Neural cell (in vitro differentiated cells): ENCODE data around the gene ITPA. TPM values are rescaled to one million over a fixed set of nuclear protein-coding genes. Genes with fewer than 3 reads are reported as not detected.

Experiments
- H2AFZ ChIP-seq: fragments of 200-600, 300-800 bp; sonication (generic), shearing (Covaris generic); 2 replicates; pipeline ENCODE4 v1.6.0; 2014; ENCODE audit warnings: low read depth, mild to moderate bottlenecking, antibody characterized with exemption, low read length, moderate library complexity
- H3F3A ChIP-seq: fragments of 200-600 bp; shearing (Covaris generic); 2 replicates; pipeline ENCODE4 v1.6.1; 2016; ENCODE audit warnings: mild to moderate bottlenecking, moderate library complexity, mixed read lengths, antibody characterized with exemption, low read length; ENCODE audit not compliant: insufficient read depth, poor library complexity, severe bottlenecking
- H3K27ac ChIP-seq: fragments of 200-600, 300-800 bp; sonication (generic), shearing (Covaris generic); 2 replicates; pipeline ENCODE4 v1.5.1; 2014; ENCODE audit warnings: mild to moderate bottlenecking, low read length, moderate library complexity
- H3K27me3 ChIP-seq: fragments of 300-800, 200-600 bp; sonication (generic), shearing (Covaris generic); 2 replicates; pipeline ENCODE4 v1.6.0; 2014; ENCODE audit warnings: mild to moderate bottlenecking, low read depth, low read length, moderate library complexity; ENCODE audit not compliant: insufficient read depth
- H3K36me3 ChIP-seq: fragments of 300-800, 200-600 bp; sonication (generic), shearing (Covaris generic); 2 replicates; pipeline ENCODE4 v1.5.1; 2014; ENCODE audit warnings: mild to moderate bottlenecking, antibody characterized with exemption, low read length, moderate library complexity; ENCODE audit not compliant: insufficient read depth
- H3K4me2 ChIP-seq: fragments of 300-800, 200-600 bp; sonication (generic), shearing (Covaris generic); 2 replicates; pipeline ENCODE4 v1.6.0; 2014; ENCODE audit warnings: mild to moderate bottlenecking, low read length
- H3K4me3 ChIP-seq: fragments of 300-800, 200-600 bp; sonication (generic), shearing (Covaris generic); 2 replicates; pipeline ENCODE4 v1.5.1; 2014; ENCODE audit warnings: mild to moderate bottlenecking, low read length, moderate library complexity
- H3K79me2 ChIP-seq: fragments of 200-600 bp; shearing (Covaris generic); replicated peaks from 2 replicates; pipeline ENCODE4 v1.6.0; 2014; ENCODE audit warnings: mild to moderate bottlenecking, low read length, moderate library complexity; ENCODE audit not compliant: insufficient read depth
- H3K9ac ChIP-seq: fragments of 300-800, 200-600 bp; sonication (generic), shearing (Covaris generic); 2 replicates; pipeline ENCODE4 v1.6.1; 2016; ENCODE audit warnings: mild to moderate bottlenecking, low read length, mixed read lengths
- H3K9me2 ChIP-seq: fragments of 200-600 bp; shearing (Covaris generic); 2 replicates; pipeline ENCODE4 v1.6.1; 2016; ENCODE audit warnings: mild to moderate bottlenecking, low read length, mixed read lengths; ENCODE audit not compliant: insufficient read depth
- H3K9me3 ChIP-seq: fragments of 200-600, 300-800 bp; sonication (generic), shearing (Covaris generic); 2 replicates; pipeline ENCODE4 v1.6.1; 2016; ENCODE audit warnings: mild to moderate bottlenecking, mixed run types, low read length, moderate library complexity, mixed read lengths
- H4K20me1 ChIP-seq: fragments of 200-600 bp; shearing (Covaris generic); 2 replicates; pipeline ENCODE4 v1.6.1; 2016; ENCODE audit warnings: mild to moderate bottlenecking, mixed run types; ENCODE audit not compliant: insufficient read depth
- CTCF ChIP-seq: fragments of 450-650 bp; IDR thresholded peaks from 2 replicates; pipeline ENCODE4 v1.5.1; 2014; ENCODE audit warnings: antibody characterized with exemption, mild to moderate bottlenecking, moderate library complexity; ENCODE audit not compliant: poor library complexity, severe bottlenecking
- EP300 ChIP-seq: fragments of 450-650 bp; conservative IDR thresholded peaks from 2 replicates; pipeline ENCODE4 v1.6.1; 2014; ENCODE audit warnings: antibody characterized with exemption, mild to moderate bottlenecking, moderate library complexity; ENCODE audit not compliant: poor library complexity, severe bottlenecking
- EZH2 ChIP-seq: fragments of 200-600, 300-800 bp; shearing (Covaris generic), sonication (generic); IDR thresholded peaks from 2 replicates; pipeline ENCODE4 v1.6.1; 2014; ENCODE audit warnings: antibody characterized with exemption, low read length, borderline replicate concordance, mild to moderate bottlenecking; ENCODE audit not compliant: insufficient read depth, poor library complexity, severe bottlenecking
- MXI1 ChIP-seq: fragments of 450-650 bp; conservative IDR thresholded peaks from 2 replicates; pipeline ENCODE4 v1.6.1; 2014; ENCODE audit warnings: antibody characterized with exemption, mild to moderate bottlenecking; ENCODE audit not compliant: poor library complexity, severe bottlenecking
- POLR2AphosphoS5 ChIP-seq: IDR thresholded peaks from 2 replicates; pipeline ENCODE4 v1.6.1; 2012
- RAD21 ChIP-seq: fragments of 450-650 bp; conservative IDR thresholded peaks from 2 replicates; pipeline ENCODE4 v1.6.1; 2014; ENCODE audit warnings: antibody characterized with exemption, mild to moderate bottlenecking, moderate library complexity
- SMC3 ChIP-seq: fragments of 450-650 bp; conservative IDR thresholded peaks from 2 replicates; pipeline ENCODE4 v1.6.1; 2014; ENCODE audit warnings: antibody characterized with exemption, mild to moderate bottlenecking, moderate library complexity; ENCODE audit not compliant: poor library complexity
- TAF1 ChIP-seq: IDR thresholded peaks from 2 replicates; pipeline ENCODE4 v1.6.1; 2012; ENCODE audit warnings: low read depth
- polyA plus RNA-seq: library from polyadenylated mRNA; depleted of rRNA; stranded (reverse); fragments of >200 nt; gene quantifications from 2 replicates; pipeline ENCODE4 v1.2.3, GENCODE V29; 2014
- TF ChIP-seq, protein P1 (sequence below): IDR thresholded peaks from 2 replicates; pipeline ENCODE4 v1.6.1; 2012; ENCODE audit warnings: borderline replicate concordance

Gene ITPA
- polyA plus RNA-seq, 1 donor from 2014 or later: 87.1 TPM

DNA sequence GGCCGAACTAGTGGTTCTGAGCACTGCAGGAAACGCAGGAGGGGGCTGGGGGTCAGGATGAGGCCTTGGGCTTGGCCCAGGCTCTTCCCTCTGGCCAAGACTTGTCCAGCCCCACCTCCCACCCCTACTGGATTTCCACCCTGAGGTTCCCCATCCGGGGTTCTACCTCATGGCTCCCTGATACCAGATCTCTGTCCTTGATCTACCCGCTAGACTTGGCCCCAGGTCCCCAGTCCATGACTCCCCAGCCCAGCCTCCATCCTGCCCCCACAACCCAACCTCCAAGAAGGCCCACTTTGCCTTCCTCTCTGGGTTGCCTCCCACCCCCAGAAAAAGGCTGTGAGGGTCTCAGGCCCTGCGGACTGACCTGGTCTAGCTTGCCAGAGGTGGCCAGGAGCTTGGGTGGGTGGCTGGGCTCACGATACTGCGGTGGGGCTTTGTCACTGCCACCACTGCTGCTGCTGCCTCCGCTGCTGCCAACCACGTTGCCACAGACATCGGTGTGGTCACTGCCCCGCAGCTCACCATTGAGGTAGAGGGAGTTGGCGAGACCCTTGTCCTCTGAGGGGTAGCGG, 42.9 kb upstream of the ITPA start:
- no peaks in the 10 kb centered on the region for H3K9me2 ChIP-seq
- H3K9ac ChIP-seq: no peak overlapping the region
- no peak for TF ChIP-seq SMC3
- TF ChIP-seq MXI1: no peak
- no peaks in the 10 kb centered on the region for H3K36me3 ChIP-seq
- no peaks in the 10 kb centered on the region for H3F3A ChIP-seq
- H2AFZ ChIP-seq: no peak overlapping the region
- H3K27me3 ChIP-seq: no peaks in the 10 kb centered on the region
- H3K4me3 ChIP-seq: no peak overlapping the region
- no peak overlapping the region for H3K27ac ChIP-seq
- H3K4me2 ChIP-seq: no peak overlapping the region
- H3K9me3 ChIP-seq: no peaks in the 10 kb centered on the region
- no peaks in the 10 kb centered on the region for H3K79me2 ChIP-seq
- no peaks in the 10 kb centered on the region for H4K20me1 ChIP-seq

GRCh38 chr20:3166913-3167342, 42.4 kb upstream of the ITPA start:
- Histone ChIP-seq H3F3A (no peaks in the 10 kb centered on the region), H2AFZ (no peak overlapping the region), H3K9me3 (no peaks in the 10 kb centered on the region), H3K27ac (no peak overlapping the region), H3K36me3 (no peaks in the 10 kb centered on the region), H3K9me2 (no peaks in the 10 kb centered on the region), H3K4me3 (no peak overlapping the region), H3K4me2 (no peak overlapping the region), H3K79me2 (no peaks in the 10 kb centered on the region), H4K20me1 (no peaks in the 10 kb centered on the region), H3K27me3 (no peaks in the 10 kb centered on the region), H3K9ac (no peak overlapping the region)
- TF ChIP-seq EP300 (no peak), RAD21 (no peak), EZH2 (no peak), CTCF (no peak), MXI1 (no peak), SMC3 (no peak), POLR2AphosphoS5 (no peak), TAF1 (no peak)
- TF ChIP-seq, protein P1, sequence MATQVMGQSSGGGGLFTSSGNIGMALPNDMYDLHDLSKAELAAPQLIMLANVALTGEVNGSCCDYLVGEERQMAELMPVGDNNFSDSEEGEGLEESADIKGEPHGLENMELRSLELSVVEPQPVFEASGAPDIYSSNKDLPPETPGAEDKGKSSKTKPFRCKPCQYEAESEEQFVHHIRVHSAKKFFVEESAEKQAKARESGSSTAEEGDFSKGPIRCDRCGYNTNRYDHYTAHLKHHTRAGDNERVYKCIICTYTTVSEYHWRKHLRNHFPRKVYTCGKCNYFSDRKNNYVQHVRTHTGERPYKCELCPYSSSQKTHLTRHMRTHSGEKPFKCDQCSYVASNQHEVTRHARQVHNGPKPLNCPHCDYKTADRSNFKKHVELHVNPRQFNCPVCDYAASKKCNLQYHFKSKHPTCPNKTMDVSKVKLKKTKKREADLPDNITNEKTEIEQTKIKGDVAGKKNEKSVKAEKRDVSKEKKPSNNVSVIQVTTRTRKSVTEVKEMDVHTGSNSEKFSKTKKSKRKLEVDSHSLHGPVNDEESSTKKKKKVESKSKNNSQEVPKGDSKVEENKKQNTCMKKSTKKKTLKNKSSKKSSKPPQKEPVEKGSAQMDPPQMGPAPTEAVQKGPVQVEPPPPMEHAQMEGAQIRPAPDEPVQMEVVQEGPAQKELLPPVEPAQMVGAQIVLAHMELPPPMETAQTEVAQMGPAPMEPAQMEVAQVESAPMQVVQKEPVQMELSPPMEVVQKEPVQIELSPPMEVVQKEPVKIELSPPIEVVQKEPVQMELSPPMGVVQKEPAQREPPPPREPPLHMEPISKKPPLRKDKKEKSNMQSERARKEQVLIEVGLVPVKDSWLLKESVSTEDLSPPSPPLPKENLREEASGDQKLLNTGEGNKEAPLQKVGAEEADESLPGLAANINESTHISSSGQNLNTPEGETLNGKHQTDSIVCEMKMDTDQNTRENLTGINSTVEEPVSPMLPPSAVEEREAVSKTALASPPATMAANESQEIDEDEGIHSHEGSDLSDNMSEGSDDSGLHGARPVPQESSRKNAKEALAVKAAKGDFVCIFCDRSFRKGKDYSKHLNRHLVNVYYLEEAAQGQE: no peak

DNA sequence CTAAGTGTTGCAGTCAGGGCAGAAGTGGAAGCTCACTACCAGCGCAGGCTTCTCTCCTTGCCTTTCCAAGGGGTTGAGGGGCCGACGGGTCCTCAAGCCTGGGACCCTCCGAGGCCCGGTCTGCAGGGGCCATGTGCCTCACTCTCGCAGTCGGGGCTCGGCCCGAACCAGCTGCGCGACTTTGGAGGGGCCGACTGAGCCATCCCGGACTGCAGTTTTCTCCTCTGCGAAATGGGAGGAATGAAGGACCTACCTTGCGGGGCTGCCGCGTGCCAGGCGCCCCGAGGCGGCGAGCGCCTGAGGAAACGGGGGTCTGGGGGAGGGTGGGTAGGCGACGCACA, 41.6 kb upstream of the ITPA start:
- H3K9ac ChIP-seq: no peak overlapping the region

More for the DNA sequence above, 41.6 kb upstream of the ITPA start:
- Histone ChIP-seq H4K20me1 (no peaks in the 10 kb centered on the region), H2AFZ (no peak overlapping the region), H3K4me3 (no peak overlapping the region), H3F3A (no peaks in the 10 kb centered on the region), H3K4me2 (no peak overlapping the region), H3K9me2 (no peaks in the 10 kb centered on the region), H3K36me3 (no peaks in the 10 kb centered on the region), H3K27ac (no peak overlapping the region), H3K9me3 (no peaks in the 10 kb centered on the region), H3K27me3 (no peaks in the 10 kb centered on the region), H3K79me2 (peaks cover 5% of the 10 kb centered on the region)
- TF ChIP-seq, protein P1: no peak
- TF ChIP-seq EP300: no peak
- no peak for TF ChIP-seq RAD21
- no peak for TF ChIP-seq EZH2
- TF ChIP-seq TAF1: no peak
